GM10266 (cell line): ENCODE measurements around the gene EPHB2.

ENCODE experiments used
- DNase-seq: peaks from one replicate; pipeline ENCODE4 v3.0.0; 2012; ENCODE audit errors: extremely low spot score
- CTCF ChIP-seq: IDR thresholded peaks from 2 replicates; pipeline ENCODE4 v1.5.1; 2012; ENCODE audit warnings: mild to moderate bottlenecking, low read depth; ENCODE audit not compliant: control insufficient read depth, insufficient read depth; ENCODE audit errors: missing control alignments

Gene EPHB2

GRCh38 chr1:22761821-22762220 is 51.2 kb downstream of the EPHB2 start:
- no peak for TF ChIP-seq CTCF
- no peak for DNase-seq

- peak; percentile 38 for DNase-seq
- no peak for TF ChIP-seq CTCF
Observed at GRCh38 chr1:22763487-22764200, 53.0 kb downstream of the EPHB2 start.

GRCh38 chr1:22767852-22768251 is 57.2 kb downstream of the EPHB2 start:
- no peak for DNase-seq
- no peak for TF ChIP-seq CTCF

DNA sequence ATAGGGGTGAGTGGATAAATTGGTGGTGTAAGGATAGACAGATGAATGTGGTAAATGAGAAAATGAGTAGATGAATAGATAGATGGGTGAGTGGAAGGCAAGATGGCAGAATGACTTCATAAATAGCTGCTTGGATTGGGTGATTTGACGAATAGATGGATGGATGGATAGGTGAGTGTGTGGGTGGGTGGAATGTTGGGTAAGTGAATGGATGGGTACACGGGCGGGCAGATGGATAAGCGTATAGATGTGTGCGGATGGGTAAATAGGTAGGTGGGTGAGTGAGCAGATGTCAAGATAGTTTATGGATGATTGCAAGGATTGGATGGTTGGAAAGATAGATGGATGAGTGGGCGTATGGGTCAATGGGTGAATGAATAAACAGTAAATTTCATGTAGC is 59.3 kb downstream of the EPHB2 start:
- DNase-seq: no peak
- no peak for TF ChIP-seq CTCF

DNA sequence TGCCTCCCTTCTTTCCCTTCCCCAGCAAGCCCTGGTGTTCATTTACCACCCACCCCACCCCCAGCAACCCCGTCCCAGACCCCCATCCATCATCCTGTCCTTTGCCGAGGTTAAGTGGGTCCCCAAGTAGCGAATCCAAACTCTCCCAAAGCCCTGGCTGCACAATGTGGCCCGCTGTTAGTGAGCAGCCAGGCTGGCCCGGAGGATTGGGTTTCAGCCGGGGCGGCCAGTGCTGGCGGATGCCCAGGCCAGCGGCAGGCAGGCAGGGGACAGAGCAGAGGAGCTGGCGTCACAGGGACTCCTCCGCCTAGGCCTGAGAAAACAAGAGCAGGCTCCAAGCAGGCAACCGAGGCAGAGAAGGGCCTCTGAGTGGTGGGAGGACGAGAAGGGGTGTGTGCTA is 61.4 kb downstream of the EPHB2 start:
- no peak for DNase-seq
- TF ChIP-seq CTCF: no peak

DNA sequence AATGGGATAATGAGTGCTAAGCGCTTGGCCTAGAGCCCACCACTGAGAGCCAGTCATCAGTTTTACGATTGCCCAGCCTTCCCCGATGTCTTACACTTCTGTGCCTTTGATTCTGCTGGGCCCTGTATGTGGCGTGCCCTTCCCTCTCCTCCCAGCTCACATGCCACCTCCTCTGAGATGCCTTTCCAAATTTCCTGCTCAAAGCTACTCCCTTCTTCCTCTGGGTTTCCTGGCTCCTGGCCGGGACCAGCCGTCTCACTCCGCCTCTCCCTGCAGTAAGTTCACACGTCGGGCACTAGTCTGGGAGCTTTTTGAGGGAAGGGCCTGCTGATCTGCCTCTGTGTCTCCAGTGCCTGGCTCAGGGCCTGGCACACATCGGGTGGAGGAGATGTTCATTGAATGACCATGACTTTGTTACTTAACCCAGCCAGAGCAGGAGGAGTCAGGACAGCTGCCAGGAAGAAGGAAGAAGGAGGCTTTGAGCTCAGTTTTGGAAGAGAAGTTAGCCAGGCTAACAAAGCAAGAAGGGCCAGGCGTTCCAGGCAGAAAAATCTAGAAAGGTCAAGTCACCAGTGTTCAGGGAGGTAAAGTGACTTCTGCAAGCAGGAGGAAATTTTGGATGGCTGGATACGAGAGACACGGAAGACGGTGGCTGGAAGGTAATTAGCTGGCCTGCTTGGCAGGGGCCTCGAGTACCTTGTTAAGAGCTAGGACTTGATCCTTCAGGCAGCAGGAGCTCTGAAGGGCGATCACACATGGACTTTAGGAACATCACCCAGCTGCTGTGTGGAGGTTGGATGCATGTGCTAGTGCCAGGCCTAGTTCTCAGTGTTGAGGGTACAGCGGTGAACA is 63.6 kb downstream of the EPHB2 start:
- TF ChIP-seq CTCF: no peak
- no peak for DNase-seq

DNA sequence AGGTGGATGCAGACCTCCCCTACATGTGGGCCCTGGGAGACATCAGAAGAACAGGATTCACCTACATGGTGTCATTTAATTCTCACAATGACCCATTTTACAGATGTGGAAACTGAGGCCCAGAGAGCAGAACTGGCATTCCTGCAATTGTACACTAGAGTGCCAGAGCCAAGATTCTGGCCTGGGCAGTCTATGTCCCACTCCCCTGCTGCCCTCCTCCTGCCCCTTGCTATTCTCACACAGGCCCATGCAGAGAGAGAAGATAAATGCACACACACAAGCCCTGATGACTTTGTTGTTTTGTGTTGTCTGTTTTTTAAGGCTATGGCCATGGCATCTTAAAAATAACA is 64.2 kb downstream of the EPHB2 start:
- DNase-seq: no peak
- no peak for TF ChIP-seq CTCF
